ENCODE measurements around the gene OPRL1.
A peak's percentile ranks its signal among the peaks of the same experiment; 100 is the strongest.

OPRL1 gene

DNA sequence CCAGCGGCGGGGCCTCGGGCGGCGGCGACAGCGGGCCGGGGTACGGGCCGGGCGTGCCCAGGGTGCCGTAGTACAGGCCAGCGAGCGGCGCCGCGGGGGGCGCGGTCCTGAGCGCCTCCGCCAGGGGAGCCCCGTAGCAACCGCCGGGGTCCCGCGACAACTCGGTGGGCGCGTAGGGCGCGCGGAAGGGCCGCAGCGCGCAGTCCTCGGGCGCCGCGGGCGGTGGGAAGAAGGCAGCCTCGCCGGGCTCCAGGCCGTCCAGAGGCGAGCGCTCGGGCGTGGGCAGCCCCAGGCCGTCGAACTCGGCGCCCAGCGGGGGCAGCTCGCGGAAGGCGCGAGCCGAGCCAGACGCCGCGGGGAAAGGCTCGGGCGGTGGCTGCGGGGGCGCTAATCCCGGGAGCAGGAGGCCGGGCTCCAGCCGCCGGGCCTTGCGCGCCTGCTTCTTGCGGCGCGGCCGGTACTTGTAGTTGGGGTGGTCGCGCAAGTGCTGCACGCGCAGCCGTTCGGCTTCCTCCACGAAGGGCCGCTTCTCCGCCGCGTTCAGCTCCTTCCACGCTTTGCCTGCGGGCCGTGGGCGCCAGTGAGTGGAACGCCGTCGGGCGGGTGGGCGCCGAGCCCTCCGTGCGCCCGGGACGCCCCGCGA lies 31.4 kb upstream of the OPRL1 start:
- H3K9me3 Mint-ChIP-seq, result no peaks in the 10 kb centered on the region
- H3K27me3 Mint-ChIP-seq, result peaks cover 87% of the 10 kb centered on the region
- peaks cover 29% of the 10 kb centered on the region for H3K4me1 Mint-ChIP-seq
- DNase-seq, result no peak
- CTCF ChIA-PET, result interaction anchor here (1.4 to 3.1 kb wide), 3 partner anchors 9 to 29 kb away, joined by 3 to 16 read pairs (median 6); no protein-coding TSS in a partner anchor
- H3K4me3 Mint-ChIP-seq, result no peak overlapping the region
- H3K36me3 Mint-ChIP-seq, result no peaks in the 10 kb centered on the region
- no peak overlapping the region for H3K27ac Mint-ChIP-seq

- peaks cover 90% of the 10 kb centered on the region for H3K27me3 Mint-ChIP-seq
- no peaks in the 10 kb centered on the region for H3K36me3 Mint-ChIP-seq
- peaks cover 26% of the 10 kb centered on the region for H3K4me1 Mint-ChIP-seq
- H3K27ac Mint-ChIP-seq, result no peak within 1 kb of the TSS
- H3K9me3 Mint-ChIP-seq, result no peaks in the 10 kb centered on the region
- CTCF ChIA-PET, result interaction anchor here (1.4 to 3.1 kb wide), 3 partner anchors 8 to 28 kb away, joined by 3 to 16 read pairs (median 6); no protein-coding TSS in a partner anchor
- peak; percentile 63 for DNase-seq
- peak within 1 kb of the TSS; percentile 46 for H3K4me3 Mint-ChIP-seq
These were observed 30.6 kb upstream of the OPRL1 start, which contains the start of gene SOX18 for GRCh38 chr20:64049060-64049877. Gene SOX18 (minus strand): TSS chr20:64049639. CDS start chr20:64049516, 123 bp downstream.

DNA sequence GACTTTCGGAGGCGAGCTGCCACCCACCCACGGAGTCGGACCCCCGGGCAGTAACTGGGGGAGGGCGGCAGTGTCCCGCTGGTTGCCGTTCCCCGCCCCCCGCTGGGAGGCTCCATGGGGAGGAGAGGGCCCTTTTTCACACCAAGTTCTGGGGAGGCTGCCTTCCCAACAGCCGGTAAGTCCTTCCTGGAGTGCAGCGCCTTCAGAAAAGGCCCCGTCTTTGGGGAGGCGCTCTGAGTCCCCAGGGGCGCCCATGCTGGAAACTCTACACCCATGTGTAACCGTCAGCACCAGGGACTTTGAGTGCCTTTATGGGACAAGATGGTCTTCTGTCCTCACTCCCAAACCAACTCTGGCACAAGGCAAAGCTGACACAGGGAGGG lies 30.0 kb upstream of the OPRL1 start:
- Mint-ChIP-seq H3K27me3 (peaks cover 84% of the 10 kb centered on the region), H3K36me3 (no peaks in the 10 kb centered on the region), H3K9me3 (no peaks in the 10 kb centered on the region), H3K4me3 (peak overlapping the region; percentile 21), H3K4me1 (peaks cover 24% of the 10 kb centered on the region), H3K27ac (no peak overlapping the region)
- no peak for DNase-seq
- CTCF ChIA-PET, result interaction anchor here (1.4 to 3.1 kb wide), 3 partner anchors 8 to 27 kb away, joined by 3 to 16 read pairs (median 6); no protein-coding TSS in a partner anchor

- H3K4me1 Mint-ChIP-seq, result peaks cover 26% of the 10 kb centered on the region
- no peak for DNase-seq
- peaks cover 80% of the 10 kb centered on the region for H3K27me3 Mint-ChIP-seq
- H3K27ac Mint-ChIP-seq, result no peak overlapping the region
- CTCF ChIA-PET, result interaction anchor here (3.1 kb wide), 1 partner anchor 12 kb away, joined by 16 read pairs; no protein-coding TSS in a partner anchor
- H3K4me3 Mint-ChIP-seq, result no peak overlapping the region
- H3K9me3 Mint-ChIP-seq, result no peaks in the 10 kb centered on the region
- no peaks in the 10 kb centered on the region for H3K36me3 Mint-ChIP-seq
These were observed 29.4 kb upstream of the OPRL1 start for GRCh38 chr20:64050261-64051032.

- H3K27me3 Mint-ChIP-seq, result peaks cover 77% of the 10 kb centered on the region
- peaks cover 21% of the 10 kb centered on the region for H3K4me1 Mint-ChIP-seq
- no peak for DNase-seq
- H3K4me3 Mint-ChIP-seq, result no peak overlapping the region
- H3K9me3 Mint-ChIP-seq, result no peaks in the 10 kb centered on the region
- CTCF ChIA-PET, result interaction anchor here (3.1 kb wide), 1 partner anchor 12 kb away, joined by 16 read pairs; no protein-coding TSS in a partner anchor
- no peaks in the 10 kb centered on the region for H3K36me3 Mint-ChIP-seq
- no peak overlapping the region for H3K27ac Mint-ChIP-seq
These were observed 28.8 kb upstream of the OPRL1 start for GRCh38 chr20:64051033-64051452.

- H3K27ac Mint-ChIP-seq, result peak overlapping the region; percentile 62
- no peaks in the 10 kb centered on the region for H3K36me3 Mint-ChIP-seq
- H3K4me1 Mint-ChIP-seq, result peaks cover 17% of the 10 kb centered on the region
- H3K27me3 Mint-ChIP-seq, result peaks cover 70% of the 10 kb centered on the region
- no peak for DNase-seq
- no peak overlapping the region for H3K4me3 Mint-ChIP-seq
- CTCF ChIA-PET, result interaction anchor here (4.7 kb wide), 1 partner anchor 12 kb away, joined by 27 read pairs; no protein-coding TSS in a partner anchor
- no peaks in the 10 kb centered on the region for H3K9me3 Mint-ChIP-seq
These were observed 28.1 kb upstream of the OPRL1 start for GRCh38 chr20:64051561-64052325.

DNA sequence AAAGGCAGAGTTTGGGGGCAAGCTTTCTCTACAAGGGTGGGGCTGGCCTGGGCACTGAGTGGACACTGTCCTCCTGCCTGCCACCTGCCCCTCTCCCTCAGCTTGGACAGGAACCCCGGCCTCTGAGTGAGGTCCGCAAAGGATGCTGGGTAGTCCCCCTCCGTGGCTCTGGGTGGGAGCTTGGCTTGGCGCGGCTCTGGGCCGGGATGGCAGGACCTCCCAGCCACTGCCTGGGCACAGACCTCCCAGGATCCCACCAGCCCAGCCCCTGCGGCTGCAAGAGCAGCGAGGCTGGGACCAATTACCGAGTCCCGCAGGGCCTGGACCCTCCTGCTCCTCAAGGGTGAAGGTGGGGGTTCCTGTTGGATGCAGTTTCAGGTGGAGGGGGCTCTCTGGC lies 27.6 kb upstream of the OPRL1 start:
- no peaks in the 10 kb centered on the region for H3K9me3 Mint-ChIP-seq
- peaks cover 1% of the 10 kb centered on the region for H3K36me3 Mint-ChIP-seq
- DNase-seq, result no peak
- peaks cover 23% of the 10 kb centered on the region for H3K4me1 Mint-ChIP-seq
- no peak overlapping the region for H3K4me3 Mint-ChIP-seq
- CTCF ChIA-PET, result interaction anchor here (4.7 kb wide), 1 partner anchor 12 kb away, joined by 27 read pairs; no protein-coding TSS in a partner anchor
- no peak overlapping the region for H3K27ac Mint-ChIP-seq
- peaks cover 64% of the 10 kb centered on the region for H3K27me3 Mint-ChIP-seq

DNA sequence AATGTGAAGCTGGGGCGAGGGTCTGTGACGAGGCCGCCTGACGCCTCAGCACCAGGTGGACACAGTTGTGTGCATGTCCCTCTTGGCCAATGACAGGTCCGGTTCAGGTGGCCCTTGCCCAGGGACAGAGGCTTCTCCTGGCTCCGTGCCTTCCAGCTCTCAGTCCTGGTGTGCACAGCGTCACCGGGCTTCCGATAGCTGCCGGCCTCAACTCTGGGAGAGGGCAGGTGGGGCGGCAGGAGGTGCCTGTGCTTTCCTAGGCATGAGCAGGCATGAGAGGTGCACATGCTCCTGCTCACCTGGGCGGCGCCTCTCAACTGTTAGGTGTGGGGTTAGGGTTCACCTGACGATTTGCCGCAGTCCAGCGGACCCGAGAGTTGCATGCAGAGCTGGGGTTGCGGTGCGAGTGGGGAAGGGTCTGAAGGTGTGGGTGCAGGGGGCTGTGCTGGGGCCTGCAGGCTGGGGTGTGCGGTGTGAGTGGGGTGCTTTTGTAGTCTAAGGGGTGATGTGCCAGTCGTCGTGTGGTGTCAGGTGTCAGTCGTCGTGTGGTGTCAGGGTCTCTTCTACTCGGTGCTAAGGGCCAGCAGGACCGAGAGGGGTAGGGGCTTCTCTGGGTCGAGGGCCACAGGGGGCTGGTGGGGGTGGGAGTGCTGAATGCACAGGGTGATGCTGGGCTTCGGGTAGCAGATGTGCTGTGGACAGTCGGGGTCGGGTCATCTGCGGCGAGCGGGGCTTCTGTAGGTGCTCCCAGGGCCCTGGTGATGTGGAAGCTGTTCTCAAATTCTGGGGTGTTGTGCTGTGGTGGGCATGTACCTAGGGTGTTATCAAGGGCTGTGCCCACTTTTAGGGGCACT lies 26.7 kb upstream of the OPRL1 start:
- Mint-ChIP-seq H3K9me3 (no peaks in the 10 kb centered on the region), H3K36me3 (peaks cover 2% of the 10 kb centered on the region), H3K27me3 (peaks cover 62% of the 10 kb centered on the region), H3K4me1 (peaks cover 31% of the 10 kb centered on the region), H3K4me3 (no peak overlapping the region), H3K27ac (no peak overlapping the region)
- CTCF ChIA-PET, result interaction anchor here (1.1 to 4.7 kb wide), 2 partner anchors 13 to 73 kb away, joined by 4 to 27 read pairs; partner anchors contain the start of gene SAMD10
- no peak for DNase-seq

GRCh38 chr20:64053841-64054661 lies 25.8 kb upstream of the OPRL1 start:
- CTCF ChIA-PET, result interaction anchor here (0.7 to 4.7 kb wide), 3 partner anchors 14 to 74 kb away, joined by 3 to 27 read pairs (median 4); partner anchors contain the start of gene SAMD10
- H3K27me3 Mint-ChIP-seq, result peaks cover 62% of the 10 kb centered on the region
- no peak overlapping the region for H3K4me3 Mint-ChIP-seq
- peaks cover 34% of the 10 kb centered on the region for H3K4me1 Mint-ChIP-seq
- H3K36me3 Mint-ChIP-seq, result peaks cover 2% of the 10 kb centered on the region
- no peak for DNase-seq
- no peak overlapping the region for H3K27ac Mint-ChIP-seq
- H3K9me3 Mint-ChIP-seq, result no peaks in the 10 kb centered on the region

GRCh38 chr20:64055396-64055892 lies 24.4 kb upstream of the OPRL1 start:
- Mint-ChIP-seq H3K4me1 (peaks cover 35% of the 10 kb centered on the region), H3K9me3 (no peaks in the 10 kb centered on the region), H3K27ac (peak overlapping the region; percentile 24), H3K27me3 (peaks cover 62% of the 10 kb centered on the region), H3K4me3 (no peak overlapping the region), H3K36me3 (peaks cover 2% of the 10 kb centered on the region)
- CTCF ChIA-PET, result interaction anchor here (4.7 kb wide), 1 partner anchor 15 kb away, joined by 27 read pairs; no protein-coding TSS in a partner anchor
- no peak for DNase-seq

DNA sequence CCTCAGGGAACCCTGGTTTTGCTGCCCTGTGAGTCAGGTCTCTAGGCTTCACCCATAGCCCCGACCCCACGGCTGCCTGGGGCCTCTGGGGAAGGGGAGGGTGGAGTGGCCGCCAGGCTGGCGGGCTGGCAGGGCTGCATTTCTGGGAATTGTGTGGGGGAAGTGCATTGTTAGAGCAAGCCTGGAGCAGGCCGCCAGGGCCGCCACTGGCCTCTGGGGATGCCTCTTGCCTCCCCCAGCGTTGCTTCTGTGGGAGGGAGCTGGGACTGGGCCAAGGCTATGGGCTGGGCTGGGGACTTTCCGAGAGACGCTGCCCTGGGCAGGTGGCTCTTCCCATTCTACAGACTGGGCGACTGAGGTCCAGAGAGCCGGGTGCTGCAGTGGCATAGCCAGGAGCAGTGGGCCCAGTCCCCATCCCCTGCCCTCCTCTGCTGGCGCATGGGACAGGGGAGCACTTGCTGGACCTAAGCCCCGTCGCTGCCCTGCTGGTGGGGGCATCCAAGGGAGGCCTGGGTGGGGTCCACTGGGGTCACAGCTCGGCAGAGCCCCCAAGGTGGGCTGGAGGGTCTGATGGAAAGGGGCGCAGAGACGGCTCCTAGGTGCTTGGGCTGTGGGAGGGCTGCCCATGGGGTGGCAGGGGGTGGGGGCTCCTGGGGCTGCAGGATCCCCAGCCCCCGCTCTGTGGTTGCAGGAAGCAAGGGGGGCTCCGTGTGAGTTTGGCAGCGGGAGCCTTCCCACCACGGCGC lies 23.8 kb upstream of the OPRL1 start:
- CTCF ChIA-PET, result interaction anchor here (4.7 kb wide), 1 partner anchor 16 kb away, joined by 27 read pairs; no protein-coding TSS in a partner anchor
- Mint-ChIP-seq H3K9me3 (no peaks in the 10 kb centered on the region), H3K4me1 (peaks cover 35% of the 10 kb centered on the region), H3K27ac (no peak overlapping the region), H3K4me3 (no peak overlapping the region), H3K36me3 (peaks cover 2% of the 10 kb centered on the region), H3K27me3 (peaks cover 56% of the 10 kb centered on the region)
- DNase-seq, result no peak

Measured in activated naive CD4-positive, alpha-beta T cell treated with anti-CD3 and anti-CD28 coated beads, Interleukin-2, amount 10 ng/mL, durations not matched to agents 7 days and 5 days (primary cell).